PC-9 (cell line): ENCODE measurements around the gene R3HDM2. TPM values are rescaled to one million over a fixed set of nuclear protein-coding genes. Genes with fewer than 3 reads are reported as not detected.
"Not testable (repeated sequence)": the region's sequence is repeated elsewhere in the genome, so short reads cannot be mapped to it uniquely, and the experiment has no call there.

Source experiments
- BruUV-seq: library from RNA; stranded (reverse); fragments of 400-500 nt; replicated peaks from 2 replicates; lab custom pipeline; 2021; lab: Mats Ljungman, UMichigan
- CTCF ChIA-PET: fragments of 300-600 bp; sonication (Branson Sonifier 250); formaldehyde crosslinking; loops from one replicate; lab custom pipeline; 2022; ENCODE audit warnings: antibody characterized with exemption; lab: Charles Lee
- POLR2A ChIA-PET: fragments of 300-600 bp; sonication (Branson Sonifier 250); formaldehyde crosslinking; loops from one replicate; lab custom pipeline; 2022; ENCODE audit warnings: antibody characterized with exemption; ENCODE audit not compliant: unreplicated experiment; lab: Charles Lee
- DNase-seq, 2 experiments: peaks; one replicate each; pipeline versions ENCODE4 v3.0.0 to v3.0.0-alpha.2; 2015 to 2022; ENCODE audit warnings: mixed read lengths in 1 of 2
- H2AFZ ChIP-seq: fragments of 200-600 bp; sonication (generic); 2 replicates; pipeline ENCODE4 v1.8.1; 2017; ENCODE audit warnings: antibody characterized with exemption
- H3F3A ChIP-seq: fragments of 200-600 bp; sonication (generic); 2 replicates; pipeline ENCODE4 v1.8.1; 2017; ENCODE audit warnings: antibody characterized with exemption, mild to moderate bottlenecking, low read depth; ENCODE audit not compliant: insufficient read depth
- H3K27ac ChIP-seq: fragments of 200-600 bp; sonication (generic); 2 replicates; pipeline ENCODE4 v1.6.1; 2016; ENCODE audit warnings: mixed run types
- H3K27me3 ChIP-seq: fragments of 200-600 bp; sonication (generic); 2 replicates; pipeline ENCODE4 v1.6.1; 2016; ENCODE audit warnings: low read depth, mixed run types; ENCODE audit not compliant: insufficient read depth
- H3K36me3 ChIP-seq: fragments of 200-600 bp; sonication (generic); 2 replicates; pipeline ENCODE4 v1.6.1; 2016; ENCODE audit warnings: low read depth, mixed run types
- H3K4me1 ChIP-seq: fragments of 200-600 bp; sonication (generic); replicated peaks from 2 replicates; pipeline ENCODE4 v1.6.1; 2016; ENCODE audit warnings: mixed run types; ENCODE audit not compliant: insufficient read depth
- H3K4me2 ChIP-seq: fragments of 200-600 bp; sonication (generic); 2 replicates; pipeline ENCODE4 v1.6.1; 2017; ENCODE audit warnings: mixed run types
- H3K4me3 ChIP-seq: fragments of 200-600 bp; sonication (generic); 2 replicates; pipeline ENCODE4 v1.6.1; 2016; ENCODE audit warnings: mixed run types
- H3K79me2 ChIP-seq: fragments of 200-600 bp; sonication (generic); 2 replicates; pipeline ENCODE4 v1.6.1; 2017; ENCODE audit warnings: low read depth, mixed run types
- H3K9me2 ChIP-seq: fragments of 200-600 bp; sonication (generic); 2 replicates; pipeline ENCODE4 v1.8.1; 2017; ENCODE audit warnings: mild to moderate bottlenecking; ENCODE audit not compliant: insufficient read depth
- H3K9me3 ChIP-seq: fragments of 200-600 bp; sonication (generic); 2 replicates; pipeline ENCODE4 v1.8.1; 2016; ENCODE audit warnings: low read depth; ENCODE audit not compliant: insufficient read depth
- H4K20me1 ChIP-seq: fragments of 200-600 bp; sonication (generic); 2 replicates; pipeline ENCODE4 v1.8.1; 2017; ENCODE audit not compliant: insufficient read depth
- CTCF ChIP-seq: fragments of 200-600 bp; sonication (generic); conservative IDR thresholded peaks from 2 replicates; pipeline ENCODE4 v1.6.1; 2017; ENCODE audit warnings: mixed run types, antibody characterized with exemption, mild to moderate bottlenecking, moderate library complexity
- EZH2 ChIP-seq: fragments of 200-600 bp; sonication (generic); IDR thresholded peaks from 2 replicates; pipeline ENCODE4 v1.8.0; 2017; ENCODE audit warnings: antibody characterized with exemption, low read depth
- intact Hi-C: fragments of 100-400 bp; cut with micrococcal nuclease; formaldehyde crosslinking; loops from one replicate; pipeline ENCODE4 v1.10.0; 2022; ENCODE audit not compliant: unreplicated experiment
- total RNA-seq: library from RNA; stranded (reverse); gene quantifications from 2 replicates; pipeline ENCODE4 v1.2.3, GENCODE V29; 2021

R3HDM2 gene
- total RNA-seq, 1 experiment from 2014 or later, result 65.1 TPM

DNA sequence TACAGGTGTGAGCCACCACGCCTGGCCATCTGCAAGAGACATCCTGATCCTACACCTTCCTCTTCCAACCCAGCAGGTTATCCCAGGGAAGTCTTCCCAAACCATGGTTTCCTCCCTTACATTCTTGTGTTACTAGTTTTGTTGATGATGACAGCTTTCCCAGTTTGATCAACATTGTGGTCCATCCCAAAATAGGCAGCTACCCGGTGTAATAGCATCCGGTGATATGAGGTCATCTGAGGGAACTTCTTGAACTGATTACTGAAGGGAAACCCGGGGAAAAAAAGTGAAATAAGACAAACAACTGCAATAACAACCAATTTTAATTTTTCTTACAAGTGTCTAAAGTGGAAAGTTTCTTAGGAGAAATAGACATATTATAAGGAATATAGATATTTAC is 134.6 kb downstream of the R3HDM2 start:
- H4K20me1 ChIP-seq, result no peaks in the 10 kb centered on the region
- H3K79me2 ChIP-seq, result no peaks in the 10 kb centered on the region
- no peaks in the 10 kb centered on the region for H3F3A ChIP-seq
- H3K36me3 ChIP-seq, result 0 out of 2 replicates have a peak, but pooled peaks cover 8% of the 10 kb centered on the region
- H3K9me2 ChIP-seq, result no peaks in the 10 kb centered on the region
- DNase-seq, result no peak
- no peaks in the 10 kb centered on the region for H3K27me3 ChIP-seq
- no peaks in the 10 kb centered on the region for H3K9me3 ChIP-seq
- H2AFZ ChIP-seq, result no peak overlapping the region
- no peak for TF ChIP-seq CTCF
- TF ChIP-seq EZH2, result no peak
- no peaks in the 10 kb centered on the region for H3K4me1 ChIP-seq
- intact Hi-C loops, result no loop called here
- no peak overlapping the region for H3K4me2 ChIP-seq
- CTCF ChIA-PET, result no interaction called here
- POLR2A ChIA-PET, result interaction anchor here (0.6 kb wide), 1 partner anchor 571 kb away, joined by 3 read pairs; the partner anchor contains the start of gene NACA
- no peak overlapping the region for H3K4me3 ChIP-seq
- H3K27ac ChIP-seq, result no peak overlapping the region
- BruUV-seq, result no TSS peak

DNA sequence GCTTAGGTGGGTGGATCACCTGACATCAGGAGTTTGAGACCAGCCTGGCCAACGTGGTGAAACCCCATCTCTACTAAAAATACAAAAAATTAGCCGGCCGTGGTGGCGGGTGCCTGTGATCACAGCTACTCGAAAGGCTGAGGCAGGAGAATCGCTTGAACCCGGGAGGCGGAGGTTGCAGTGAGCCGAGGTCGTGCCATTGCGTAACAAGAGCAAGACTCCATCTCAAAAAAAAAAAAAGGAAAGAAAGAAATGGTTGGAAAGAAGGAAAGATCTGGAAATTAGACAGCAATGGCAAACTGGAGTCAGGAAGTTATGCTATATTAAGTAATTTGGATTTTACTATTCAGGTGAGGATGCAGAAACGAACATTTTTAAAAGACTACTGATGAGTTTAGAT is 148.8 kb downstream of the R3HDM2 start:
- H3K9me3 ChIP-seq, H3K4me2 ChIP-seq, H3K27ac ChIP-seq, H3K36me3 ChIP-seq, POLR2A ChIA-PET, H3K79me2 ChIP-seq, intact Hi-C loops, H3K4me3 ChIP-seq, H4K20me1 ChIP-seq, CTCF ChIA-PET, H3K27me3 ChIP-seq, H2AFZ ChIP-seq, H3K9me2 ChIP-seq, BruUV-seq, DNase-seq: not testable (repeated sequence)
- peaks cover 18% of the 10 kb centered on the region for H3K4me1 ChIP-seq
- H3F3A ChIP-seq, result peaks cover 10% of the 10 kb centered on the region

DNA sequence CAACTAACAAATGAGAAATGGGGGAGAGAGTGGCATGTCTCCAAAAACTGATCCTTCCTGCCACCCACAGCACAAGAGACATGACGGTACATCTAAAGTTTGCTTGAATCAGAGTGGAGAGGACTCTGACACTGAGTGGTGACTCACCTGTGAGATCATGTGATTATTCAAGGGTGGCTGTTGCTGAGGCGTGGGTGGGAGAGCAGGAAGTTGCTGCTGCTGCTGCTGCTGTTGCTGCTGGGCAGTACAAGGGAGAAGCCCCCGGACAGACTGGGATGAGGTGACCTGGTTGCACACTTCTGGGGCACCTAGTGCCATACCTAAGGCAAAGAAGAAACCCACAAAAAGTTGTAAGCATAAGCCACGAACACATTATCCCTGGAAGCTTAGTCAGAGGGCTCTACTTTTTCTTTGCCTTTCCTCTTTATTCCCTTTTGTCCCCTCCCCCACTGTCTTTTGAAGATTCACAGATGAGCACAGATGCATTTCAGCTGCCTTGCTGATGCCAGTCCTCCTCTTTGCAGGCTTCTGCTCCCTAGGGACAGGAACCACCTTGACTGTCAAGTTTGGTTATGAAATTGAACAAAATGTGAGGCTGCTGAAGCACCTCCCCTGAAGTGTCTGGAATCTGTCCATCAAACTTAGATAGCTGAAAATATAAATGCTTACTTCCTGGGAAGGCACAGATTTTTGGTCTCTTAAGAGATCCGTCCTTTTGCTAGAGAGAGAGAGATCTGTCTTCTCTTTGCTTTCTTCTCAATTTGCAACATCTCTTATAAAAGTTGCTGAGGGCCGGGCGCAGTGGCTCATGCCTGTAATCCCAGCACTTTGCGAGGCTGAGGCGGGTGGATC is 150.4 kb downstream of the R3HDM2 start:
- ChIA-PET POLR2A (interaction anchor here (0.5 kb wide), 1 partner anchor 141 kb away, joined by 8 read pairs; no protein-coding TSS in a partner anchor), CTCF (no interaction called here)
- H3K9me3 ChIP-seq, result no peaks in the 10 kb centered on the region
- intact Hi-C loops, result no loop called here
- peak overlapping the region; percentile 59 for H3K27ac ChIP-seq
- no peaks in the 10 kb centered on the region for H3K27me3 ChIP-seq
- no peak for TF ChIP-seq CTCF
- no peak for TF ChIP-seq EZH2
- peak; percentile 61 to 82 for DNase-seq
- no peak overlapping the region for H3K4me3 ChIP-seq
- H2AFZ ChIP-seq, result no peak overlapping the region
- peak overlapping the region; percentile 71 for H3K4me2 ChIP-seq
- H4K20me1 ChIP-seq, result no peaks in the 10 kb centered on the region
- peaks cover 18% of the 10 kb centered on the region for H3K4me1 ChIP-seq
- H3K9me2 ChIP-seq, result no peaks in the 10 kb centered on the region
- peaks cover 9% of the 10 kb centered on the region; the same call in 1 of the 2 replicates for H3K36me3 ChIP-seq
- peaks cover 10% of the 10 kb centered on the region for H3F3A ChIP-seq
- H3K79me2 ChIP-seq, result no peaks in the 10 kb centered on the region
- no TSS peak for BruUV-seq
